ENCODE measurements around the gene HLA-B.

DNA sequence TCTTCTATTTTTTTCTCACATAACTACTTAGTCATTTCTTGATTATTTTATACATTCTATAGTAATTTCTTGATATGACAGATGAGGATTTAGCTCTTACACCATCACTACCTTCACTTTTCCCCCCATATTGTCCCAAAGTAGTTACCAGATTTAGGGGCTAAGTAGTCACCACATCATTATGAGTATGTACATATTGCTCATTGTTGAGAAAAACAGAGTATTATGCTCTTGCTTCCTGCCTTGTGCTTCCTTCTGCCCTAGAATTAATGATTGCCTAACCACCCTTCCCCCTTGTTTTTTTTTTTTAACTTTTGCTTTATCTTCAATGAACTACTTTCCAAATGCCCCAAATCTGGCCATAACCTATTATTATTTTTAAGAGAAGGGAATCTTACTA lies 6.8 kb upstream of the HLA-B start:
- TF ChIP-seq POLR2AphosphoS5 (IDR thresholded peaks at IDR 0.05; ENCODE audit: low read depth, low read length) (no peak), POLR2A (IDR thresholded peaks at IDR 0.05; ENCODE audit: low read depth, low read length) (no peak), TAF1 (IDR thresholded peaks at IDR 0.05; ENCODE audit: low read depth, low read length) (no peak), SPI1 (IDR thresholded peaks at IDR 0.05; ENCODE audit: low read depth, low read length) (no peak), PAX5 (IDR thresholded peaks at IDR 0.05; ENCODE audit: insufficient read depth, low read length, severe bottlenecking) (no peak)
